Measurements from ENCODE around the gene CAV1. TPM values are rescaled to one million over a fixed set of nuclear protein-coding genes. Genes with fewer than 3 reads are reported as not detected.
"Not testable (repeated sequence)": the region's sequence is repeated elsewhere in the genome, so short reads cannot be mapped to it uniquely, and the experiment has no call there.

The CAV1 gene
- total RNA-seq, 1 experiment from 2014 or later, result 4.9 TPM

- DNase-seq, result no peak
- no TSS peak for BruUV-seq (replicated peaks)
- no peak overlapping the region for H3K4me3 ChIP-seq (ENCODE audit: low read depth, low read length)
- Mint-ChIP-seq H3K36me3 (ENCODE audit: insufficient read depth, unreplicated experiment) (no peaks in the 10 kb centered on the region), H3K4me1 (ENCODE audit: low read depth, unreplicated experiment) (peaks cover 8% of the 10 kb centered on the region), H3K9me3 (ENCODE audit: unreplicated experiment) (no peaks in the 10 kb centered on the region), H3K4me3 (ENCODE audit: unreplicated experiment) (no peak overlapping the region), H3K27ac (ENCODE audit: unreplicated experiment) (no peak overlapping the region), H3K27me3 (ENCODE audit: insufficient read depth, unreplicated experiment) (no peaks in the 10 kb centered on the region)
- POLR2A ChIA-PET, result no interaction called here
- intact Hi-C loops (cut with micrococcal nuclease; ENCODE audit: unreplicated experiment), result no loop called here
- no peaks in the 10 kb centered on the region for H3K9me3 ChIP-seq
- H3K27me3 ChIP-seq (replicated peaks; ENCODE audit: control insufficient read depth, insufficient read depth, low read length), result no peaks in the 10 kb centered on the region
- no peaks in the 10 kb centered on the region for H3K4me1 ChIP-seq
- no peak for TF ChIP-seq CTCF (IDR thresholded peaks at IDR 0.05; ENCODE audit: insufficient read depth in 1 of 2, low read depth in 1 of 2, low read length in 1 of 2, severe bottlenecking in 1 of 2, unreplicated experiment in 1 of 2)
- CTCF ChIA-PET, result no interaction called here
- H3K36me3 ChIP-seq (ENCODE audit: control insufficient read depth, insufficient read depth, low read length), result no peaks in the 10 kb centered on the region
These were observed 41.4 kb upstream of the CAV1 start for GRCh38 chr7:116483271-116483942.

GRCh38 chr7:116484389-116484788 is 40.4 kb upstream of the CAV1 start:
- H3K4me3 ChIP-seq (ENCODE audit: low read depth, low read length); H3K36me3 ChIP-seq (ENCODE audit: control insufficient read depth, insufficient read depth, low read length); DNase-seq; H3K27me3 ChIP-seq (replicated peaks; ENCODE audit: control insufficient read depth, insufficient read depth, low read length); H3K36me3 Mint-ChIP-seq (ENCODE audit: insufficient read depth, unreplicated experiment); POLR2A ChIA-PET; H3K4me1 ChIP-seq; H3K4me1 Mint-ChIP-seq (ENCODE audit: low read depth, unreplicated experiment); BruUV-seq (replicated peaks); intact Hi-C loops (cut with micrococcal nuclease; ENCODE audit: unreplicated experiment); H3K9me3 ChIP-seq; H3K9me3 Mint-ChIP-seq (ENCODE audit: unreplicated experiment); H3K27ac Mint-ChIP-seq (ENCODE audit: unreplicated experiment); H3K27me3 Mint-ChIP-seq (ENCODE audit: insufficient read depth, unreplicated experiment); CTCF ChIA-PET; H3K4me3 Mint-ChIP-seq (ENCODE audit: unreplicated experiment): not testable (repeated sequence)

- intact Hi-C loops (cut with micrococcal nuclease; ENCODE audit: unreplicated experiment), result no loop called here
- Histone ChIP-seq H3K4me3 (ENCODE audit: low read depth, low read length) (no peak overlapping the region), H3K4me1 (no peaks in the 10 kb centered on the region), H3K36me3 (ENCODE audit: control insufficient read depth, insufficient read depth, low read length) (no peaks in the 10 kb centered on the region), H3K9me3 (no peaks in the 10 kb centered on the region), H3K27me3 (replicated peaks; ENCODE audit: control insufficient read depth, insufficient read depth, low read length) (no peaks in the 10 kb centered on the region)
- no peaks in the 10 kb centered on the region for H3K9me3 Mint-ChIP-seq (ENCODE audit: unreplicated experiment)
- peaks cover 14% of the 10 kb centered on the region for H3K4me1 Mint-ChIP-seq (ENCODE audit: low read depth, unreplicated experiment)
- H3K27me3 Mint-ChIP-seq (ENCODE audit: insufficient read depth, unreplicated experiment), result peaks cover 3% of the 10 kb centered on the region
- no TSS peak for BruUV-seq (replicated peaks)
- no peak overlapping the region for H3K4me3 Mint-ChIP-seq (ENCODE audit: unreplicated experiment)
- H3K27ac Mint-ChIP-seq (ENCODE audit: unreplicated experiment), result no peak overlapping the region
- ChIA-PET POLR2A (no interaction called here), CTCF (no interaction called here)
- TF ChIP-seq CTCF (IDR thresholded peaks at IDR 0.05; ENCODE audit: insufficient read depth in 1 of 2, low read depth in 1 of 2, low read length in 1 of 2, severe bottlenecking in 1 of 2, unreplicated experiment in 1 of 2), result no peak
- no peaks in the 10 kb centered on the region for H3K36me3 Mint-ChIP-seq (ENCODE audit: insufficient read depth, unreplicated experiment)
- no peak for DNase-seq
These were observed 36.8 kb upstream of the CAV1 start for GRCh38 chr7:116487907-116488521.
